Right lobe of liver (tissue), 4 donors: ENCODE measurements around the gene GMDS.

Source experiments
- CTCF ChIP-seq, 4 donors: fragments of 200-600 bp in 3 of 4; fragments of 450-650 bp in 1 of 4; IDR thresholded peaks; one replicate each; pipeline versions ENCODE4 v1.5.1 to v1.8.0; 2016 to 2022; ENCODE audit warnings: antibody characterized with exemption in 4 of 4, mild to moderate bottlenecking in 2 of 4
- POLR2A ChIP-seq: fragments of 450-650 bp; IDR thresholded peaks from one replicate; pipeline ENCODE4 v1.6.1; 2017; ENCODE audit warnings: antibody characterized with exemption, mild to moderate bottlenecking
- donor health status: DM: no; HTN: no; CAD: no.
- donor health status: DM: no; HTN: no; CAD: no.
- donor health status: DM: no; HTN: yes; CAD: no.

- TF ChIP-seq CTCF (IDR thresholded peaks at IDR 0.05) (no peak), POLR2A (no peak)
These were observed 515.7 kb downstream of the GMDS start for GRCh38 chr6:1729750-1730140.
